HCT116 (cell line): ENCODE results near the gene SSUH2. TPM values are rescaled to one million over a fixed set of nuclear protein-coding genes. Genes with fewer than 3 reads are reported as not detected.

Experiments
- ATAC-seq: fragments of 200-7000 bp; cut with Tn5 transposase; 2 replicates; pipeline ENCODE4 v1.9.1; 2020; ENCODE audit warnings: mild to moderate bottlenecking, moderate library complexity
- BruUV-seq: library from RNA; stranded (reverse); fragments of 400-500 nt; replicated peaks from 2 replicates; lab custom pipeline; 2021; lab: Mats Ljungman, UMichigan
- CTCF ChIA-PET: fragments of 300-600 bp; sonication (Branson Sonifier 250); formaldehyde crosslinking; loops from one replicate; lab custom pipeline; 2021; ENCODE audit warnings: antibody characterized with exemption; lab: Charles Lee
- POLR2A ChIA-PET: fragments of 300-600, 350-600 bp; sonication (Branson Sonifier 250); formaldehyde crosslinking; loops from one replicate; lab custom pipeline; 2021; ENCODE audit warnings: antibody characterized with exemption; lab: Charles Lee
- RAD21 ChIA-PET, 2 experiments: fragments of 300-600 bp; sonication (Branson Sonifier 250); formaldehyde crosslinking; loops; one replicate each; lab custom pipeline; 2023; ENCODE audit warnings: low total read pairs in 2 of 2; ENCODE audit not compliant: uncharacterized antibody in 2 of 2, unreplicated experiment in 2 of 2, low non-redundant PET in 1 of 2; lab: Charles Lee
- DNase-seq: peaks from one replicate; pipeline ENCODE4 v3.0.0-alpha.2; 2010; ENCODE audit warnings: low read depth, low spot score
- H2AFZ ChIP-seq: fragments of 200-600 bp; shearing (Covaris generic), sonication (generic); 2 replicates; pipeline ENCODE4 v1.6.1; 2017; ENCODE audit warnings: low read depth, mixed run types, mixed read lengths, antibody characterized with exemption, low read length; ENCODE audit not compliant: poor library complexity, severe bottlenecking
- H3K27ac ChIP-seq: 2 replicates; pipeline ENCODE4 v1.5.1; 2012; ENCODE audit warnings: low read depth, low read length
- H3K27me3 ChIP-seq: fragments of 200-600 bp; sonication (generic); 2 replicates; pipeline ENCODE4 v1.6.1; 2016; ENCODE audit warnings: mixed run types, low read length, mixed read lengths; ENCODE audit not compliant: insufficient read depth
- H3K36me3 ChIP-seq, 2 experiments: fragments of 200-500 bp in 1 of 2; fragments of 200-600 bp in 1 of 2; sonication (Bioruptor generic) in 1 of 2; sonication (generic) in 1 of 2; 2 replicates each; pipeline versions ENCODE4 v1.5.1 to v1.6.1; 2014 to 2016; ENCODE audit warnings: low read length in 2 of 2, inconsistent platforms in 1 of 2, mixed read lengths in 1 of 2, mixed run types in 1 of 2; ENCODE audit not compliant: insufficient read depth in 2 of 2, control insufficient read depth in 1 of 2
- H3K4me1 ChIP-seq, 2 experiments: fragments of 200-600 bp in 1 of 2; sonication (generic) in 1 of 2; 2 replicates each; pipeline versions ENCODE4 v1.5.1 to v1.6.1; 2012 to 2017; ENCODE audit warnings: low read length in 2 of 2, inconsistent platforms in 1 of 2, mild to moderate bottlenecking in 1 of 2, mixed read lengths in 1 of 2, mixed run types in 1 of 2, moderate library complexity in 1 of 2; ENCODE audit not compliant: insufficient read depth in 2 of 2, control insufficient read depth in 1 of 2
- H3K4me2 ChIP-seq: fragments of 200-600 bp; sonication (generic); 2 replicates; pipeline ENCODE4 v1.6.1; 2017; ENCODE audit warnings: mixed run types, low read length, mixed read lengths
- H3K4me3 ChIP-seq, 2 experiments: fragments of 200-600 bp in 1 of 2; sonication (generic) in 1 of 2; replicated peaks in 1 of 2; 2 replicates each; pipeline ENCODE4 v1.5.1; 2011 to 2016; ENCODE audit warnings: low read length in 2 of 2, control low read depth in 1 of 2, low read depth in 1 of 2, mild to moderate bottlenecking in 1 of 2, mixed read lengths in 1 of 2, mixed run types in 1 of 2
- H3K79me2 ChIP-seq: fragments of 200-600 bp; sonication (generic); 2 replicates; pipeline ENCODE4 v1.6.1; 2017; ENCODE audit warnings: mild to moderate bottlenecking, mixed run types, low read length, moderate library complexity, mixed read lengths; ENCODE audit not compliant: insufficient read depth
- H3K9ac ChIP-seq: fragments of 200-600 bp; sonication (generic); 2 replicates; pipeline ENCODE4 v1.6.1; 2016; ENCODE audit warnings: low read length, mixed read lengths
- H3K9me2 ChIP-seq: fragments of 200-600 bp; sonication (generic), shearing (Covaris generic); 2 replicates; pipeline ENCODE4 v1.6.1; 2017; ENCODE audit warnings: mixed run types, mild to moderate bottlenecking, moderate library complexity; ENCODE audit not compliant: insufficient read depth
- H3K9me3 ChIP-seq, 2 experiments: fragments of 200-500 bp in 1 of 2; fragments of 200-600 bp in 1 of 2; sonication (Bioruptor generic) in 1 of 2; sonication (generic) in 1 of 2; 2 replicates each; pipeline ENCODE4 v1.6.1; 2014 to 2017; ENCODE audit warnings: low read length in 2 of 2, mixed read lengths in 2 of 2, inconsistent platforms in 1 of 2, low read depth in 1 of 2, mild to moderate bottlenecking in 1 of 2, mixed run types in 1 of 2, moderate library complexity in 1 of 2; ENCODE audit not compliant: control insufficient read depth in 1 of 2, insufficient read depth in 1 of 2
- H4K20me1 ChIP-seq: fragments of 200-600 bp; sonication (generic), shearing (Covaris generic); 2 replicates; pipeline ENCODE4 v1.6.1; 2017; ENCODE audit warnings: mixed run types, mild to moderate bottlenecking, moderate library complexity; ENCODE audit not compliant: insufficient read depth
- ATF3 ChIP-seq: IDR thresholded peaks from 2 replicates; pipeline ENCODE4 v1.6.1; 2012
- CEBPB ChIP-seq: IDR thresholded peaks from 2 replicates; pipeline ENCODE4 v1.6.1; 2012; ENCODE audit warnings: low read depth
- EGR1 ChIP-seq: IDR thresholded peaks from 2 replicates; pipeline ENCODE4 v1.6.1; 2012; ENCODE audit warnings: low read depth
- ELF1 ChIP-seq: IDR thresholded peaks from 2 replicates; pipeline ENCODE4 v1.6.1; 2012; ENCODE audit warnings: low read depth, borderline replicate concordance
- EZH2 ChIP-seq: fragments of 200-600 bp; sonication (generic); IDR thresholded peaks from 2 replicates; pipeline ENCODE4 v1.6.1; 2017; ENCODE audit warnings: antibody characterized with exemption, mixed run types
- JUND ChIP-seq: IDR thresholded peaks from 2 replicates; pipeline ENCODE4 v1.6.1; 2012
- POLR2A ChIP-seq: IDR thresholded peaks from 2 replicates; pipeline ENCODE4 v1.7.0; 2011; ENCODE audit warnings: borderline replicate concordance; ENCODE audit not compliant: insufficient read depth, insufficient read length; ENCODE audit errors: extremely low read depth
- REST ChIP-seq: IDR thresholded peaks from 2 replicates; pipeline ENCODE4 v1.6.1; 2012; ENCODE audit warnings: low read depth
- SRF ChIP-seq: IDR thresholded peaks from 2 replicates; pipeline ENCODE4 v1.6.1; 2012; ENCODE audit warnings: low read depth
- TCF7L2 ChIP-seq: IDR thresholded peaks from 2 replicates; pipeline ENCODE4 v1.7.0; 2011; ENCODE audit warnings: borderline replicate concordance, inconsistent platforms; ENCODE audit not compliant: insufficient read depth, insufficient read length; ENCODE audit errors: extremely low read depth
- ZFX ChIP-seq: fragments of 450-650 bp; IDR thresholded peaks from 2 replicates; pipeline ENCODE4 v1.6.1; 2017
- intact Hi-C: fragments of 100-400 bp; cut with micrococcal nuclease; formaldehyde crosslinking; loops from 2 replicates; pipeline ENCODE4 v1.10.0; 2022
- total RNA-seq: library from RNA; stranded (reverse); gene quantifications from one replicate; pipeline ENCODE4 v1.2.1, GENCODE V29; 2021; ENCODE audit not compliant: unreplicated experiment

The SSUH2 gene
- total RNA-seq, 1 experiment from 2014 or later, result 0.76 TPM

DNA sequence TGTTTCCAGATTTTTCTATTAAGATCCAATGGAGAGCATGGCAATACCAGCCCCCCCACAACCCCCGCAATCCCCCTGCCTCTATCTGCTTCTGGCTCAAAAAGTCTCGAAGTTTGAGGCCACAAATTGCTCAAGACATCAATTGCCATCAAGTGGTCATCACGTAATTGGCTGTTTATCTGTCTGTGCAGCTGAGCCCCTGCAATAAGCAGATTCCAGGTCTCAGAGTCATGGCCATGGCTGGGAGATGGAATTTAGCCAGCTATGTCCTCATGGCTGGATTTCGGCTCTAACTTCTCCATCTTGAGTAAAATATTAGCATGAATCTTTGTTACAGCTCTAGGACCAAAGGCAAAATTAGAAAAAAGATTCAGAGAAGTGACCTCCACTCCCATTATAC is 22.7 kb downstream of the SSUH2 start:
- ChIA-PET RAD21 (no interaction called here), CTCF (interaction anchor here (1.1 kb wide), 2 partner anchors 14 to 180 kb away, joined by 3 to 4 read pairs; no protein-coding TSS in a partner anchor), POLR2A (no interaction called here)
- no peaks in the 10 kb centered on the region for H4K20me1 ChIP-seq
- H3K4me3 ChIP-seq, result no peak overlapping the region
- no peak overlapping the region for H2AFZ ChIP-seq
- peaks cover 4 to 16% of the 10 kb centered on the region in 2 experiments; a peak in 3 of 4 replicates for H3K4me1 ChIP-seq
- H3K27ac ChIP-seq, result no peak overlapping the region
- ATAC-seq, result no peak
- no peaks in the 10 kb centered on the region for H3K9me2 ChIP-seq
- peaks cover 0 to 7% of the 10 kb centered on the region in 2 experiments; a peak in 1 of 4 replicates for H3K9me3 ChIP-seq
- no peak overlapping the region for H3K9ac ChIP-seq
- H3K36me3 ChIP-seq, result no peaks in the 10 kb centered on the region
- H3K4me2 ChIP-seq, result no peak overlapping the region
- TF ChIP-seq EZH2, result no peak
- intact Hi-C loops, result loop anchor here (2.0 to 5.0 kb wide), 2 partner anchors 120 to 297 kb away; partner anchors contain the start of gene LMCD1
- DNase-seq, result no peak
- no peaks in the 10 kb centered on the region for H3K27me3 ChIP-seq
- no TSS peak for BruUV-seq
- no peaks in the 10 kb centered on the region for H3K79me2 ChIP-seq

DNA sequence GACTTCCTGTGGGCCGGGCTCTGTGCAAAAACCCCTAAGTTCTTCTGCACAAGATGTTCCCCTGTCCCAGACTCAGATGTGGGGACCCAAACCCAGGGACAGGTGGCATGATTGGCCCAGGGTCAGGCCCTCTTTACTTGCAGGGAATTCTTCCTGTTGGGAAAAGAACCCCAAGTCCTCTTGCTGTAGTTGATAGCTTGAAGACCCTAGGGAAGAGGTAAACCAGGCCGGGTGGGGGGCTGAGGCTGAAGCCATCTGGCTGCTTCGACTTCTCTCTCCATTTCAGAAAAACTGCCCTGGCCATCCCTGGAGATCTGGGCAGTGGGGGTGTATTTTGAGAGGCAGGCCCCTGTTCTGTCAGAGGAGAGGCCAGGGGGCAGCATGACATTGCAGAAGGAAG is 23.5 kb downstream of the SSUH2 start:
- Histone ChIP-seq H3K79me2 (no peaks in the 10 kb centered on the region), H4K20me1 (no peaks in the 10 kb centered on the region)
- TF ChIP-seq JUND, result no peak
- no peak for TF ChIP-seq ATF3
- TF ChIP-seq POLR2A, result no peak
- no peak for TF ChIP-seq REST
- TF ChIP-seq ZFX, result no peak
- TF ChIP-seq SRF, result no peak
- no peak for TF ChIP-seq EGR1
- TF ChIP-seq TCF7L2, result no peak
- no peak for TF ChIP-seq ELF1
- TF ChIP-seq CEBPB, result no peak
- TF ChIP-seq, all 23 proteins: peak for 0
- BruUV-seq, result no TSS peak
- no peak for ATAC-seq
- H3K27ac ChIP-seq, result no peak overlapping the region
- no peak overlapping the region for H2AFZ ChIP-seq
- no peak overlapping the region for H3K4me2 ChIP-seq
- no peak overlapping the region for H3K4me3 ChIP-seq
- RAD21 ChIA-PET, result no interaction called here
- no peaks in the 10 kb centered on the region for H3K9me2 ChIP-seq
- intact Hi-C loops, result loop anchor here (5.0 kb wide), 1 partner anchor 119 kb away; the partner anchor contains the start of gene LMCD1
- CTCF ChIA-PET, result interaction anchor here (0.6 to 1.1 kb wide), 2 partner anchors 14 to 179 kb away, joined by 3 to 4 read pairs; no protein-coding TSS in a partner anchor
- DNase-seq, result no peak
- peaks cover 0 to 7% of the 10 kb centered on the region in 2 experiments; a peak in 1 of 4 replicates for H3K9me3 ChIP-seq
- no peaks in the 10 kb centered on the region for H3K36me3 ChIP-seq
- POLR2A ChIA-PET, result no interaction called here
- H3K27me3 ChIP-seq, result no peaks in the 10 kb centered on the region
- H3K9ac ChIP-seq, result no peak overlapping the region
- peaks cover 3 to 9% of the 10 kb centered on the region in 2 experiments; a peak in 3 of 4 replicates for H3K4me1 ChIP-seq
